Esophagus squamous epithelium (tissue), 5 donors: ENCODE data around the gene KPNB1. TPM values are rescaled to one million over a fixed set of nuclear protein-coding genes. Genes with fewer than 3 reads are reported as not detected.
A peak's percentile ranks its signal among the peaks of the same experiment; 100 is the strongest.

Experiments used
- DNase-seq: peaks from one replicate; lab custom pipeline; 2025; lab: John Stamatoyannopoulos, UW
- H3K27ac ChIP-seq, 4 donors: fragments of 200-600 bp; sonication (generic); one replicate each; pipeline ENCODE4 v1.5.1; 2016 to 2019; ENCODE audit warnings: mild to moderate bottlenecking in 1 of 4
- H3K27me3 ChIP-seq, 4 donors: fragments of 200-600 bp; sonication (generic); 1 replicate in 3 of 4; 2 replicates in 1 of 4; pipeline versions ENCODE4 v1.5.1 to v1.6.0; 2017 to 2021; ENCODE audit warnings: antibody characterized with exemption in 1 of 4
- H3K36me3 ChIP-seq, 3 donors: fragments of 200-600 bp; sonication (generic); one replicate each; pipeline ENCODE4 v1.5.1; 2016 to 2019
- H3K4me1 ChIP-seq, 3 donors: fragments of 200-600 bp; sonication (generic); one replicate each; pipeline ENCODE4 v1.5.1; 2017 to 2019
- H3K4me3 ChIP-seq, 4 donors: fragments of 200-600 bp; sonication (generic); 1 replicate in 3 of 4; 2 replicates in 1 of 4; pipeline ENCODE4 v1.5.1; 2016 to 2019; ENCODE audit warnings: mild to moderate bottlenecking in 2 of 4, moderate library complexity in 1 of 4
- H3K9me3 ChIP-seq, 3 donors: fragments of 200-600 bp; sonication (generic); one replicate each; pipeline ENCODE4 v1.5.1; 2016 to 2019
- POLR2A ChIP-seq, 4 donors: fragments of 450-650 bp; IDR thresholded peaks; one replicate each; pipeline ENCODE4 v1.6.1; 2017; ENCODE audit warnings: antibody characterized with exemption in 4 of 4, mild to moderate bottlenecking in 4 of 4, moderate library complexity in 3 of 4
- WGBS, 2 donors: methylation state at CpG; one replicate each; pipeline ENCODE4 v1.1.5; 2018; 5-methylcytosine and 5-hydroxymethylcytosine counted together
- intact Hi-C: fragments of 100-400 bp; cut with DNase I; formaldehyde crosslinking; loops from one replicate; pipeline ENCODE4 v1.15.0; 2022
- small RNA-seq, 4 donors: library from RNA; depleted of rRNA; stranded (forward); fragments of <200 nt; gene quantifications; one replicate each; pipeline ENCODE3, GENCODE V24; 2016
- total RNA-seq, 4 donors: library from RNA; depleted of rRNA; stranded (reverse); fragments of >200 nt; gene quantifications; one replicate each; pipeline ENCODE4 v1.1.0, GENCODE V29; 2016
- TF ChIP-seq, protein P1 (sequence below), 6 experiments: fragments of 450-650 bp in 4 of 6; fragments of 200-600 bp in 2 of 6; sonication (generic) in 2 of 6; IDR thresholded peaks; one replicate each; pipeline ENCODE4 v1.5.1; 2016 to 2019; ENCODE audit warnings: antibody characterized with exemption in 6 of 6, mild to moderate bottlenecking in 4 of 6, moderate library complexity in 4 of 6
- donor health status: DM: yes; HTN: yes; CAD: no.

KPNB1 gene
- total RNA-seq, 4 donors from 2014 or later: 148 to 233 (median 186) TPM

GRCh38 chr17:47733047-47733673 is 83.4 kb downstream of the KPNB1 start, which contains the start of gene TBX21:
TSS of gene TBX21 (plus strand) at chr17:47733236. CDS start at chr17:47733455, 219 bp downstream.
- 0% methylated on average over 20 of the region's 73 CpGs; no CpG with 5 or more reads in 1 of the 2 donors for WGBS, 2 donors
- H3K36me3 ChIP-seq: no peaks in the 10 kb centered on the region
- TF ChIP-seq, protein P1, sequence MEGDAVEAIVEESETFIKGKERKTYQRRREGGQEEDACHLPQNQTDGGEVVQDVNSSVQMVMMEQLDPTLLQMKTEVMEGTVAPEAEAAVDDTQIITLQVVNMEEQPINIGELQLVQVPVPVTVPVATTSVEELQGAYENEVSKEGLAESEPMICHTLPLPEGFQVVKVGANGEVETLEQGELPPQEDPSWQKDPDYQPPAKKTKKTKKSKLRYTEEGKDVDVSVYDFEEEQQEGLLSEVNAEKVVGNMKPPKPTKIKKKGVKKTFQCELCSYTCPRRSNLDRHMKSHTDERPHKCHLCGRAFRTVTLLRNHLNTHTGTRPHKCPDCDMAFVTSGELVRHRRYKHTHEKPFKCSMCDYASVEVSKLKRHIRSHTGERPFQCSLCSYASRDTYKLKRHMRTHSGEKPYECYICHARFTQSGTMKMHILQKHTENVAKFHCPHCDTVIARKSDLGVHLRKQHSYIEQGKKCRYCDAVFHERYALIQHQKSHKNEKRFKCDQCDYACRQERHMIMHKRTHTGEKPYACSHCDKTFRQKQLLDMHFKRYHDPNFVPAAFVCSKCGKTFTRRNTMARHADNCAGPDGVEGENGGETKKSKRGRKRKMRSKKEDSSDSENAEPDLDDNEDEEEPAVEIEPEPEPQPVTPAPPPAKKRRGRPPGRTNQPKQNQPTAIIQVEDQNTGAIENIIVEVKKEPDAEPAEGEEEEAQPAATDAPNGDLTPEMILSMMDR (IDR thresholded peaks at IDR 0.05): peak in 2 of 6 experiments; percentile 20 to 27
- peak in 2 of 4 donors; percentile 28 to 58 for TF ChIP-seq POLR2A (IDR thresholded peaks at IDR 0.05)
- no peaks in the 10 kb centered on the region for H3K9me3 ChIP-seq
- peaks cover 6 to 92% (median 10%) of the 10 kb centered on the region in 4 donors for H3K27me3 ChIP-seq
- H3K4me3 ChIP-seq: peak within 1 kb of the TSS; percentile 18 to 64 (median 43)
- intact Hi-C loops: no loop called here
- H3K4me1 ChIP-seq: peaks cover 5 to 19% (median 16%) of the 10 kb centered on the region in 3 donors
- DNase-seq: peak; percentile 48
- peak within 1 kb of the TSS; percentile 33 to 59 (median 44) for H3K27ac ChIP-seq

GRCh38 chr17:47733674-47734410 is 84.1 kb downstream of the KPNB1 start:
- no peak for TF ChIP-seq POLR2A (IDR thresholded peaks at IDR 0.05)
- TF ChIP-seq, protein P1 (IDR thresholded peaks at IDR 0.05): no peak
- WGBS, 2 donors: 21 to 39% methylated on average over 8 to 20 of the region's 60 CpGs
- Histone ChIP-seq H3K27ac (peak overlapping the region; percentile 33 to 59 (median 44)), H3K27me3 (peaks cover 6 to 91% (median 10%) of the 10 kb centered on the region in 4 donors), H3K4me3 (peak overlapping the region; percentile 18 to 64 (median 43)), H3K9me3 (no peaks in the 10 kb centered on the region), H3K36me3 (no peaks in the 10 kb centered on the region), H3K4me1 (peaks cover 5 to 19% (median 16%) of the 10 kb centered on the region in 3 donors)
- intact Hi-C loops: no loop called here
- no peak for DNase-seq

- Histone ChIP-seq H3K27me3 (peaks cover 6 to 84% (median 10%) of the 10 kb centered on the region in 4 donors), H3K36me3 (no peaks in the 10 kb centered on the region), H3K4me3 (peak overlapping the region in 2 of 4 donors; percentile 20 to 35), H3K27ac (peak overlapping the region in 1 of 4 donors; percentile 21), H3K4me1 (peaks cover 5 to 19% (median 16%) of the 10 kb centered on the region in 3 donors), H3K9me3 (no peaks in the 10 kb centered on the region)
- 80 to 87% methylated on average over 3 of the region's 3 CpGs for WGBS, 2 donors
- TF ChIP-seq, protein P1 (IDR thresholded peaks at IDR 0.05): no peak
- no peak for TF ChIP-seq POLR2A (IDR thresholded peaks at IDR 0.05)
- intact Hi-C loops: no loop called here
- no peak for DNase-seq
These were observed 85.4 kb downstream of the KPNB1 start for GRCh38 chr17:47735139-47735464.

Small RNA genes lying within 50 kb of the gene (small RNA-seq; reads per million reads assigned to genes)
- 0 reads per million in 4 donors for gene AC015674.1

Other genes starting within 250 kb of the KPNB1 start
- 100 to 1,000 TPM in 3 of 4 donors, 10 to 100 TPM in 1; 91.2 to 216 (median 172) TPM for gene NPEPPS, start 118.8 kb upstream of the KPNB1 start, total RNA-seq
- 10 to 100 TPM in 2 of 4 donors, 1 to 10 TPM in 2; 3.1 to 12.7 (median 7.9) TPM for gene TBKBP1, start 44.2 kb downstream of the KPNB1 start, total RNA-seq
- 1 to 10 TPM in 3 of 4 donors, not detected in 1; 1.1 to 4.5 (median 2.9) TPM for gene TBX21, start 83.3 kb downstream of the KPNB1 start, total RNA-seq
- gene OSBPL7, start 171.9 kb downstream of the KPNB1 start, total RNA-seq: 1 to 10 TPM; 1.1 to 4.6 (median 1.6) TPM
- 10 to 100 TPM; 23.2 to 36.6 (median 30.0) TPM for gene MRPL10, start 181.6 kb downstream of the KPNB1 start, total RNA-seq
- gene LRRC46, start 181.8 kb downstream of the KPNB1 start, total RNA-seq: under 1 TPM in 1 of 4 donors, not detected in 3; 0.18 TPM
- 10 to 100 TPM; 13.9 to 24.8 (median 17.8) TPM for gene SCRN2, start 191.4 kb downstream of the KPNB1 start, total RNA-seq
- gene SP6, start 201.2 kb downstream of the KPNB1 start, total RNA-seq: 1 to 10 TPM; 1.1 to 6.4 (median 3.8) TPM
- 1 to 10 TPM; 4.0 to 9.9 (median 9.2) TPM for gene SP2, start 246.3 kb downstream of the KPNB1 start, total RNA-seq